ENCODE data around the gene ARHGEF26. TPM values are rescaled to one million over a fixed set of nuclear protein-coding genes. Genes with fewer than 3 reads are reported as not detected.
A peak's percentile ranks its signal among the peaks of the same experiment; 100 is the strongest.

ARHGEF26 gene
- polyA plus RNA-seq, 5 donors, result 23.6 to 29.7 (median 27.0) TPM

DNA sequence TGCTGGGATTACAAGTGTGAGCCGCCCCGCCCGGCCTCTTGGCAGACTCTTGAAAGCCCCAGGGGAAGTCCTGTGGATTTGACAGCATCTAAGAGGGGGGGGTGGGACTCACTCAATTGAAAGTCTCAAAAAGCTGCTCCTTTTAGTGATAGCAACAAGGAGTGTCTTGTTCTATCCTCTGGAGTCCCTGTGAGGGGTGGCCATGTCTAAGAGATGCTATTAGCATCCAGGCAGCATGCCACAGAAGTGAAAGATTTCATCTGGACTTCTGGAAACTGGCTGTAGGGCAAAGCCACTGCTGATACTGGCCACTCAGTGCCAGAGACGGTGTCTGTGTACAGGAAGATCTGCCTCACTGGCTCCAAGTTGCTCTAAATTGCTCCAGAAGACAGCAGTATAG, 129.1 kb downstream of the ARHGEF26 start:
- no peak for DNase-seq

DNA sequence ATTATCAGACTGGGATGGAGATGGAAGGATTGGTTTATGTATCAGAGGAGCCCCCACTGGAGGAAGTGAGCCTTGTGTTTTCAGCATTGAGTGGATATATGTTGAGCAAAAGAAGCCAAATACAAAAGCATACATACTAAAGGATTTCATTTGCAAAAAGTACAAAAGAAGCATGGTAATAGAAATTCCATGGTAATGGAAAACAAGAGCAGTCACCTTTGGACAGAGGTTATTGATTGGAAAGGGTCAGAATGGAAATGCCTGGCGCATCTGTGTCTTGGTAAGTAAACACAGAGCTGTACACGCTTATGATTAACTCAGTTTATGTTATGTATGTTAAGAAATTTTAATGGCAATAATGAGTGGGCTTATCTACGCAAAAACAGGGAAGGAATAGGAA, 130.4 kb downstream of the ARHGEF26 start:
- DNase-seq, result no peak

DNA sequence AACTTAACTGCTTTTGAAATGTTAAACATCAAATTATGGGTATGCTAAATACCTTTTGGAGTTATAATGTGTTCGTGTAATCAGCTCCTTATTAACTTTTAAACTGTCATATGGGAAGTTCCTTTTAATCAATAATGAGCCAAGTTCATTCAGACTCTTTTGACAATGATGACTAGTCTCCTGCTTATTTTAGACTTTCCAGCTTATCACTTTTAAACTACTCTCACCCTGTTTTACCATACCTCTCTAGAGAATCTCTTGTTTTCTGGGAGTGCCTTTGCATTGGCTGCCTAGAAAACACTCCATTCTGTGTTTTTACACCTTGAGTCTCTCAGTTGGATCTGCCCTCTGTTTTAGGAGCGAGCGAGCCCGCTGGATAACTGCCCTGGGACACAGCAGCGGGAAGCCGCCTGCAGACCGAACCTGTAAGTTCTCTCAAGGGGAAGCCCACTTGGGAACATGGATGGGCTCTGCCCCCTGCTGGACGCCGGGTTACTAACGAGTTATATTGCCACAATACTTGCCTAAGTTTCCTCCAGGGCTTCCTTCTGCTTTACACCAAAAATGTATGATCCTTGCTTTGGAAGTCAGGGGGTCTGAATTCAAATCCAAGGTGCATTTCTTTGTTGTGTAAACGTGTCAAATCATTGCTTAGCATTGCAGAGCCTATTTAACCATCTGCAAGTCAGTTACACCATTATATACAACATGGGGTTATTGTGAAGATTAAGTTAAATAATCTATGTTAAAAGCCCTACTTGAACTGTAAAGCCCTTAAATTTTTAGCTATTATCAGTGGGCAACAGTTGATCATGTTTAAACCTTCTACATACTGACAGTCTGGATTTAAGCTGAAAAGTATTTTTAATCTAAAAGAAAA, 131.8 kb downstream of the ARHGEF26 start:
- peak; percentile 81 to 88 for DNase-seq

DNA sequence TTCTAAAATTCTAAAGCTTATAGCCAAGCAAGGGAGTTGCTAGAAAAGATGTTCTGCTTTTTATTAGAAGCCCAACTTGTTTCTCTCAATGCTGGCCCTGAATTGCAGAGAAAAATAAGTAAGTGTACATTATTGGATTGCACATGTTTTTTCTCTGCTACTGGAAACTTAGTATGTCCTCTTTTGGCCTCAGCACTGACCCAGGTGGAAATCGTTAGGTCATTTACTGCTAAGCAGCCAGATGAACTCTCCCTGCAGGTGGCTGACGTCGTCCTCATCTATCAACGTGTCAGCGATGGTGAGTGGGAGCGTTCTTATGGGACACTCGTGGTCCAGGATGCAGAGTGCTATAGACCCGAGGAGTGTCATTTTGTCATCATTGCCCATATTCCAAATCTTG, 133.3 kb downstream of the ARHGEF26 start:
- DNase-seq, result no peak

DNA sequence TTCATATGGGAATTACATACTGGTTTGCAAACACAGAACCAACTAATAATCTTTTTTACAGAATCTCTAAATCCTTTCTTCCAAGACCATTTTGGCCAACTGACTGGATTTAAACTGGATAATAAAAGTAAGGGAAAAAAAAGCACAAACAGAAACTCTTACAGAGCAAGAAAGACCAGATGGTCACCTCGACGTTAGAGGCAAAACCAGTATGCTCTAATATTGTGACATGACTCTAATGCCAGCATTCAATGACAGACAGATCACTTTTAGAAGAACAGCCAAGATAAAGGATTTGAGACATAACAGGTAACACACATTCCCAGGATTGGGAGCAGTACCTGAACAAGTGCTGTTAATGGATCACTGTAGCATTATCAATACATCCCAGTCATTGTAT, 152.2 kb downstream of the ARHGEF26 start:
- no peak for DNase-seq

DNA sequence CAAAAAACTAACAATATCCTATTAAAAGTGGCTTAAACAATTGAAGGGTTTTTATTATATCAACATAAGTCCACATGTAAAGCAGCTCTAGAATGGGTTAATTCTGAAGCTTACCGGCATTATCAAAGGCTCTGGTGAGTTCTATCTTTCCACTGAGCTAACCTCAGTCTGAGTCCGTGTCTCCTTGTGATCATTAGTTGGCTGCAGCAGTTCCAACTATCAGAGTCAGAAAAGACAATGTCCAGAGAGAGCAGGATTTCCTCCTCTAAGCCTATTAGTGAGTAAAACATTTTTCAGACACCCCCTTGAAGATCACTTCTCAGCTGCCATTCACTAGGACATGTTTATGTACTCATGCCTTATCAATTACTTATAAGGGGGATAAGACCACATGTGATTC, 153.2 kb downstream of the ARHGEF26 start:
- no peak for DNase-seq

DNA sequence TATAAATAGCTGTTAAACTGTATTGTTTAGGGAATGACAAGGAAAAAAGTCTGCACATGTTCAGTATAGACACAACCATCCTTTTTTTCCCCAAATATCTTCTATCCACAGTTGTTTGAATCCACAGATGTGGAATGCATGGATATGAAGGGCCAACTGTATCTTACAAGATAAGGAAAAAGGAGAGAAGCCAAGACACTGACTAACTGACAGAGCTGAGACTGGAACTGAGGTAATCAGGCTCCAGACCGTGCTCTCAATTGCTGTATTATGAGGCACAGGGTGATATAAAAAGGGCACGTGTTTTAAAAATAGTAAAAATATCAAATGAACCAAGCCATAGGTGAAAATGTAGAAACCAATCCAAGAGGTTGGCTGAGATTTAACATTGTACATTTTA, 154.1 kb downstream of the ARHGEF26 start:
- no peak for DNase-seq

DNA sequence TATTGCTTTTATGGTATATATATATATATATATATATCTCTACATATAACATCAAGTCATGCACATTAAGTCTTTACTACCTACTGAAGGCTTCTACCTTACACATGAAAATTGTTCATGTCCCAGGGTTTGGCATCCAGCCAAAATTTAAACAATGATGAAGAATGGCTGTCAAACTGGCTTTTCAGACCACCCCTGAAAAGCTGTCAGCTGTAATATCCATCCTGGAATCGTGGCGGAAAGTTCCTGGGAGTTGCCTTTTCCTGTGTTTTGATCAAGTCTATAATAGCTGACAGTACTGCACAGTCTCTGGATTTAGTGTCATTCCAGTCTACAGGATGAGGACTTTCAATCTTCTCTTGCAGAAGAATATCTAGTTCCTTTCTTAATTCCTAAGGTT, 154.8 kb downstream of the ARHGEF26 start:
- DNase-seq, result no peak

DNA sequence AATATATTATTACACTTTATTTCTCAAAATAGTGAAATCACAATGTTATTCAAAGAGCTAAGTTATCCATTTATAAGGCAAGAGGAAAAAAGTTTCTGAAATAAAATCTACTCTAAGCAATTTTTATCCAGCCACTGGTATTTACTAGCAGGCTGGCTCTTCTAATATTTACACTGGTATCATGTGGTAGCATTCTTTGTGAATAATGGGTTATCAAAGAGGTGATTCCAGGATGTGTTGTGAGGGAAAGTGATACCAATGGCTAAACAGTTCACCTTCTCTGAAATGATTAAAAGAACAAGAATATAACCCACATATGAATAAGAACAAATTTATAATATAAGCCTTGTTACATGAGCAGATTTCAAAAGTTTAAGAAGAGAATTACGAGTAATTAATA, 159.0 kb downstream of the ARHGEF26 start:
- DNase-seq, result no peak

DNA sequence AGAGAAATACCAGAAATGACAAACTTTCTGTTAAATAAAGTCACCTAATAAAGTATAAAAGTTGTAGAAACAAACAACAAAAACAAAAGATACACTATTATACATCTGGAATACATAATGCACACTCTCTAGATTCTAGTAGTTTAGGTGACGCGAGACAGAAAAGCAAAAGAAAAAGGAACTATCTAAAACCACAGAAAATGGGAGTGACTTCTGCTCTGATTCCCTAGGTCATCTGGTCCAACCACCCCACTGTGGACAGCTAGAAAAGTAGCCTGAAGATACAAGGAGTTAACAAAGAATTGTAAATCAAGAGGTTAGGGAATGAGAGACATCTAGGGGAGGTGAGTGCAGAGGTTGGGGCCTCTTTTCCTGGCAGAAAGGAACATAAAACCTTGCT, 164.0 kb downstream of the ARHGEF26 start:
- no peak for DNase-seq

DNA sequence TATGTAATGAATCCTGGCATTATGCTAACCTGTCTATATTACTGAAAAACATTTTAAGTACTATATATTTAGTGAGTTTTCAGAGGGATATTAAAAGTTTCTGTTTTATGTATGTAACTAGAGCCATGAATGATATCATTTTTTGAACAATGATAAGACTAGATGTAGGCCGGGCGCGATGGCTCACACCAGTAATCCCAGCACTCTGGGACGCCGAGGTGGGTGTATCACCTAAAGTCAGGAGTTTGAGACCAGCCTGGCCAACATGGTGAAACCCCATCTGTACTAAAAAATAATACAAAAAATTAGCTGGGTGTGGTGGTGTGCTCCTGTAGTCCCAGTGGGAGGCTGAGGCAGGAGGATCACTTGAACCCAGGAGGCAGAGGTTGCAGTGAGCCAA, 169.0 kb downstream of the ARHGEF26 start:
- no peak for DNase-seq

DNA sequence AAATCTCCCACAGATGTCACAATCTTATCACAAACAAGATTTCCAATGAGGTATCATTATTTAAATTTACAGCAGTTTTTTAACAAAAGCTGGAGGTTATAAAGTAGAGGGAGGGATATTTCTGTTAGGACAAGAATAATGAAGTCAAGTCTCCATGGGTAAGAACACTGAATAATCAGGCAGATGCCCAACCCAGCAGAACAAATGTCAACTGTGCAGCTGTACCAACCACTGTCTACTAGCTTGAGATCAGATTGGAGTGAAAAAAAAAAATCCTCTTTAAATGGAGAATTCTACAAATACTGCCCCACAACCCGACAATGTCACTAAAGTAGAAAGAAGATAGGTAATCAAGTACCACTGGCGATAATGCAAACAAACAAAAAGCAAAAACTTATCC, 172.8 kb downstream of the ARHGEF26 start:
- DNase-seq, result no peak

DNA sequence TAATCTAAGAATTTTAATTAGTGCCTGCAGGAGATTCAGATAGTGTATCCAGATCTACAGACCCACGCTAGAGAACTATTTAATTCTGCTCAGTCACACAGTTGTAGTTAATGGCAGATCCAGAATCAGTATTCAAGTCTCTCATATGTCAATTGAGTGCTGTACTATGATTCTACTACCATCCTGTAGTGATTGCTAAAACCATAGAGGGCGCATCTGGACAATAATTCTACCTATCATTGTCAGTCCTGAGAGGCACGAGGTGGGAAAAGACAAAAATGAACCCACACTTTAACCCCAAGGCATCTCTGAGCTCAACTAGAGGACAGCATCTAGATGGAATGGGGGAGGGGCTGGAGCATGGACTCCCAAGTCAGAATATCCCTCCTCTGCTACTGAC, 180.4 kb downstream of the ARHGEF26 start:
- DNase-seq, result no peak

DNA sequence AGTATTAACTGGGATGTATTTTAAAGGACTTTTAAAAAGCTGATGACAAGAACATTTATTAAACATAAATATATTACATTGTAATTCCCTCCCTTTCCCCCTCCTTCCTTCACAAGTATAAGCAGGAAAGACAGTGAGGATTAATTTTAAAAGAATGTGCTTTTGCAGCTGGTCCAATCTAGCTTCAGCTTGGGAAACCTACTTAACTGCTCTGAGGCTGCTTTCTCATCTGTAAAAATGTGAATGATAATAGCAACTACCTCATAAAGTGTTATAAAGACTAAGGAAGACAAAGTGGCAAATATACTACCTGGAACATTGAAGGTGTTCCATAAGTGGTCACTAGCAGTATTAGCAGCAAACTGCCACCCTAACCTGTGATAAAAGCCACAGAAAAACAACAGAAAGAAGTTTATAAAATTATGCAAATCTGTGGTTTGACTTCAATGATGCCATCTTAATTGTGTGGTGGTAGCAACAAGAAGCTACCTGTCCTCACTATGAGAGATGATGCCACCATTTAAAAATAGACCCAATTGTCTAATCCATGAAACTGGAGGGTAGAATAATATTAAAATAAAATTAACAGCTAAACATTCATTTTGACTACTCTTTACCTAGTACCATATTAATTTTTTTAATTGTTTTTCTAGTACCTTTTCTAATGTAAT, 183.1 kb downstream of the ARHGEF26 start:
- no peak for DNase-seq

DNA sequence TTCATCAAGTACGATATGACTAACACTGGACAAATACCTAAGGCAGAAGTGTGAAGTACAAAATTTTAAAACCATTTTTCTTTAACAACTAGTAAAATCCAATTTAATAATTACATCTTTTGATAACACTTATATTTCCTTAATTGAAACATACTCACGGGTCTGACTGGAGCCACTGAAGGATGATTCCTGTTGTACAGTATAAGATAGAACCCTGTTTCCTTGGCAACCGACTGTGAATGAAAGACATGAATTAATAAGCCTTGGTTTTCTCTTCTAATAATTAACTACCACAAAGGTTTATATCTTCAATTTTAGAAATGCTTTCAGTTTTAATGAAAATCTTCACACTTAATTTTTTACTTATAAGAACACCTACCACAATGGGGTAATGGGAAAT, 183.7 kb downstream of the ARHGEF26 start:
- no peak for DNase-seq

DNA sequence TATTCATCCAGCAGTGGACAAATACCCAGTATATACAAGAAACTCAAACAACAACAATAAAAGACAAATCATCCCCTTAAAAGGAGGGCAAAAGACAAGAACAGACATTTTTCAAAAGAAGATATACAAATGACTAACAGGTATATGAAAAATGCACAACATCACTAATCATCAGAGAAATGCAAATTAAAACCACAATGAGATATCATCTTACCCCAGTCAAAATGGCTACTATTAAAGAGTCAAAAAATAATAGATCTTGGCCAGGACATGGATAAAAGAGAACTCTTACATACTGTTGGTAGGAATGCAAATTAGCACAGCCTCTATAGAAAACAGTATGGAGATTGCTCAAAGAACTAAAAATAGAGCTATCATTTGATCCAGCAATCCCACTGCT, 186.2 kb downstream of the ARHGEF26 start:
- DNase-seq, result no peak

Other genes starting within 250 kb of the ARHGEF26 start
- 10 to 100 TPM; 58.4 to 87.8 (median 80.7) TPM for gene DHX36, start 203.1 kb downstream of the ARHGEF26 start, polyA plus RNA-seq (ENCODE audit: insufficient read depth in 1 of 5, insufficient read length in 5 of 5, low replicate concordance in 1 of 5)

All from right lung (tissue), 5 donors.